ENCODE data around the gene DNM2.

Gene DNM2

DNA sequence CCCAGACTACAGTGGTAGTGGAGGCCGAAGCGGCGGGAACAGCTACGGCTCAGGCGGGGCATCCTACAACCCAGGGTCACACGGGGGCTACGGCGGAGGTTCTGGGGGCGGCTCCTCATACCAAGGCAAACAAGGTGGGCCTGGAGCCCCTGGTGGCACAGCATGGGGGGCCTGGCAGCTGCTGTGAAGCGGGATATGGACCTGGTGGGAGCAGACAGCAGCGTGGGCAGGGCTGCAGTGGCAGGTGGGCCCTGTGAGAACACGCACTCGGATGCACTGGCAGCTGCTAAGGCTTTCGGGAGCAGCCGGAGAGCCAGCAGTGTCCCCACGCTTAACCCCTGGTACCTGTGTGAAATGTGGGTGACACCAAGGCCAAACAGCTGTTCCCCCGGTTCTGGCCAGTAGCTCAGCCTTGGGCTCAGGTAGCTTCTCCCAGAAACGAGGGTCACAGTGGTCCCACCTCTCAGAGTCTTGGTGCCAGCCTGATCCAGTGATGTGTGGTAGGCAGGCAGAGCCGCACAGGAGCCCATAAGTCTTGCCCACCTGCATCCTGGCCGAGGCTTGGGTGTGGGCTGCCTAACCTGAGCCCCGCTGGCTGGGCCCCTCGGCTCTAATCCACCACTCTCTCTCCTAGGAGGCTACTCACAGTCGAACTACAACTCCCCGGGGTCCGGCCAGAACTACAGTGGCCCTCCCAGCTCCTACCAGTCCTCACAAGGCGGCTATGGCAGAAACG lies 29.2 kb upstream of the DNM2 start:
- in situ Hi-C loops (cut with MboI; ENCODE audit: low sequenced_read_pairs): loop anchor here (25.0 kb wide), 1 partner anchor 201 kb away; no protein-coding TSS in a partner anchor

DNA sequence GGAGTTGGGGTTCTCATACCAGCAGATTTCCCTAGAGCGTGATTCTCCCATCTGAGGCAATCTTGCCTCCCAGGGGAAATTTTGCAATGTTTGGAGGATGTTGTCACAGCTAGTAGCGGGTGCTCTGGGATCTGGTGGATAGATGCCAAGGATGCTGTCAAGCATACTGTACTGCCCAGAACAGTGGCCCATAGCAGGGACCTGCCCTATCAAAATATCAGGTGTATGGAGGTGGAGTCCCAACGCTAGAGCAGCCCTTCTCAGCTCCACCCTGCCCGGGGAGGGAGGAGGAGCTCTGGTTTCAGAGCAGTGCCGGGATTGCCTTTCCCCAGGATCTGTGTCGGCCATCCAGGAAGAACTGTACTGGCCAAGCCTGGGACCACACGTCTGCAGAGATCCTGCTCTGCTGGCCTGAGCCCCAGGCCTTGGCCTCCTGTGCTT lies 27.5 kb upstream of the DNM2 start:
- in situ Hi-C loops (cut with MboI; ENCODE audit: low sequenced_read_pairs): loop anchor here (25.0 kb wide), 1 partner anchor 203 kb away; no protein-coding TSS in a partner anchor

DNA sequence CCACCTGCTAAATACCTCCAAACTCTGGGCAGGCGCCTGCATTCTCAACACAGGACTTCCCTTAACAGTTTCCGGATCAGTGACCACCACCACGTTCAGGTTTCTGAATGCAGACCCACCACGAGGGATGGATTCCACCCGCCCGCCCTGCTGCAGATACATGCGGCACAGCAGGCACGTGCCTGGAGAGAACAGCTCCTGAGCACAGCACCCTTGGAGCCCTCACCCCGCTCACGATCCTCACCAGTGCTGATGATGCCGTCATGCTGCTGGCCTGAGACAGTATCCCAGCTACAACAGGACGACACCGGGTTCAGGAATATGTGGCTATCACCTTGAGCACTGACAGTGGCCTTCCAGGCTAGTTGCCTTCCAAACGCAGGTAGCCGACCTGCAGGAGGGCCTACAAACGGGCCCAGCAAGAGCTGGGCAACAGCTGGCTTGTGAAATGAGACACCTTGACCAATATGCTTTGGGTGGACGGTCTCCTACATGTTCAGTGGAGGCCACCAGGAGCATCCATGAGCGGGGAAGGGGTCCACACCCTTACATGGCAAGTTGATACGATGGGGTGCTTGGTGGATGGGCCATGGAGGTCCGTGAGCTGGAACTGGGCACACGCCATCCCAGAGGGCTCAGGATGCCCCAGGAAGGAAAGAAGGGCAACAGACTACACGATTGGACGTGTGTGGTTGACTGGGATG lies 26.5 kb upstream of the DNM2 start:
- in situ Hi-C loops (cut with MboI; ENCODE audit: low sequenced_read_pairs): loop anchor here (25.0 kb wide), 1 partner anchor 204 kb away; no protein-coding TSS in a partner anchor

DNA sequence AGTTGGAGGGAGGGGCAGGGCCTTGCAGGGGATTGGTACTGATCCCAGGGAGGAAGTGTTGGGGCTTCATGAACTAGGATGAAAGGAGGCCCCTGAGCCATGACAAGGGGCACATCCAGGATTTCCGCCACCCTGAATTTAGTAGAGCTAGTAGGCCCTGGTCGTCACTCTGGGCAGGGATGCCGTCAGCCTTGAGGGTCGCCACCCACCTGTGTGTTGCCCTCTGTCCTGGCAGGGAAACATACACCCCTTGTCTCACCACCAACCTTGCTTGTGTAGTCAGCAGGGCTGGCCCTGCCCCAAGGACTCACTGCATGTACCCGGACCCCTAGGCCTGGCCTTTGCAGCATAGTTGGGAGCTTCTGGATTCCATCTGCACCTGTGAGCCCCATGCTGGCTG lies 26.0 kb upstream of the DNM2 start:
- in situ Hi-C loops (cut with MboI; ENCODE audit: low sequenced_read_pairs): loop anchor here (25.0 kb wide), 1 partner anchor 205 kb away; no protein-coding TSS in a partner anchor

DNA sequence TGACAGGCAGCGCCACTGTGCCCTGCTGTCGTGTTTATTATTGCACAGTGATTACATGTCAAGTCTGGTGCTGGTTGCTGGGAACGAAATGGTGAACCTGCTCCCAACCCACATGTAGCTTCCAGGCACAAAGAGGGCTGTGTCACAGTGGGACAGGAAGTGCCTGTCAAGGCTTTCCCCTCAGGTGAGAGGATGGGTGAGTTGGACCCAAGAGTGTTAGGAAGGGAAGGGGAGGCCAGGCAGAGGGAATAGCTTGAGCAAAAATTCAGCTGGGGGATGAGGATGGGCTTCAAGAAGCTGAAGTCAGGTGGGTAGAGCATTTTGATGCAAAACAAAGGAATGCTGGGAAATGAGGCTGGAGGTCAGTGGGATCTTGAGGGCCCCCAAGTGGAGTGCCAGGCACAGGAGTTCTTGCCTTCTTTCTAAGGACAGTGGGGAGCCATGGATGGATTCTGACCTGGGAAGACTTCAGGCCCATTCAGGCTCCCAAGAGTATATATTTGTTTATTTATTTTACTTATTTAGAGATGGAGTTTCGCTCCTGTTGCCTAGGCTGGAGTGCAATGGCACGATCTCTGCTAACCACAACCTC lies 25.1 kb upstream of the DNM2 start:
- in situ Hi-C loops (cut with MboI; ENCODE audit: low sequenced_read_pairs): loop anchor here (25.0 kb wide), 1 partner anchor 205 kb away; no protein-coding TSS in a partner anchor

DNA sequence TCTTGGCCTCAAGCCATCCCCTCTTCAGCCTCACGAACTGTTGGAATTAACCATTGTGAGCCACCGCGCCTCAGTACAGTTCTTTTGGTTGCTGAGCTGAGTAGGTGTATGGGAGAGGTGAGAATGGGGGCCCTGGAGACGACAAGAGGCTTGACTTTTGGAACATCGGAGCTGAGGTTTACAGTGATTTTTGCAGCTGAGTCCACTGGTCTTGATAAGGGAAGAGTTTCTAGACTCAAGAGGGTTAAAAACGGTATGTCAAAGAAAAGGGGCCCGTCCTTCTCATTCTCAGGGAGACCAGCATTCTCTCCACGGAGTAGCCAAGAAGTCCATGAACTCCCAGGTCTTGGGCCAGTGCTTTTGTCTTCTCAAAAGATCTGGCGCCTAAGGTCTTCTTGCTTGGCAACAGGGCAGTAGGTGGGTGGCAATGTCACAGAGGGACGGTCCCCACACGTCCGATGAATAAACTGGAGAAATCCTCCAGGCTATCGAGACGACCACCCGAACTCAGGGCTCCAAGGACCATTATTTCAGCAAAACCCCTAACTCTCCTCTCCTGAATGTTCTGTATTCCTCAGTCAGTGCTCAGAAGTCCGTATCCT lies 23.1 kb upstream of the DNM2 start:
- in situ Hi-C loops (cut with MboI; ENCODE audit: low sequenced_read_pairs): loop anchor here (25.0 kb wide), 1 partner anchor 208 kb away; no protein-coding TSS in a partner anchor

DNA sequence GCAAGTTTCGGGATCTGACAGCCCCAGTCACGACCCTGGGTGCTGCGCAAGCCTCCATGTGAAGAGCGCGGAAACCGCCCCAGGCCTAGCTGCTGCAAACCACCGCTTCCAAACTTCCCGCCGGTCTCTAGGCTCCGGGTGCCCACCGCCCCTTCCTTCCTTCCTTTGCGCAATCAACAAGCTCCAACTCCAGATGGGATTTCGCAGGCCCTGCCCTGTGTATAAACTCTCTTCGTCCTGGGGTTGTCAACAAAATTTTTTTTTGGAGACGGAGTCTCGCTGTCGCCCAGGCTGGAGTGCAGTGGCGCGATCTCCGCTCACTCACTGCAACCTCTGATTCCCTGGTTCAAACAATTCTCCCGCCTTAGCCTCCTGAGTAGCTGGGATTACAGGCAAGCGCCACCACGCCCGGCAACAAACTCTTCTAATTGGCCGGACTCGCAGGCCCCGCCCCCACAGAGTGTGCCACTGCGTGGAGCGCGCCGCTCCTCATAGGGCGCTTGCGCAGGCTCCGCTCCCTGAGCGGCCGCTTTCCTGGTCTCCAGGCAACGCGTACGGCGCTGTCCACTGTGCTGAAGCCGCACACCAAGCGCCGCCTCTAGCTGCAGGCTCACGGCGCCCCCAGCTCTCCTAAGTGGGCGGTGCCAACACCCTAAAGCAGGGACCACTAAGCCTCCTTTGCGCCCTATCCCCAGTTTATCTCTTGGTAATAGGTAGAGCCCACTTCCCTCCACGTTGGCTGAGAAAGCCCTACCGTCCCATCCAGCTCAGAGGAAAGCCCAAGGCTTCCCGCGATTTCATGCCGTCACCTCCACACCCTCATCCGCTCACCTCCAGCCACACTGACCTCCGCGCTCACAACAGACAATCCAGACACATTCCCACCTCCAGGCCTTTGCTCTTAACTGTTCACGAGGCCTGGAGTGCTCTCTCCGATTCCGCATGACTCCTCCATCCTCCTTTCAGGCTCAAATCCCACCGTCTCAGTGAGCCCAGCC lies 22.2 kb upstream of the DNM2 start:
- in situ Hi-C loops (cut with MboI; ENCODE audit: low sequenced_read_pairs): loop anchor here (25.0 kb wide), 1 partner anchor 208 kb away; no protein-coding TSS in a partner anchor

DNA sequence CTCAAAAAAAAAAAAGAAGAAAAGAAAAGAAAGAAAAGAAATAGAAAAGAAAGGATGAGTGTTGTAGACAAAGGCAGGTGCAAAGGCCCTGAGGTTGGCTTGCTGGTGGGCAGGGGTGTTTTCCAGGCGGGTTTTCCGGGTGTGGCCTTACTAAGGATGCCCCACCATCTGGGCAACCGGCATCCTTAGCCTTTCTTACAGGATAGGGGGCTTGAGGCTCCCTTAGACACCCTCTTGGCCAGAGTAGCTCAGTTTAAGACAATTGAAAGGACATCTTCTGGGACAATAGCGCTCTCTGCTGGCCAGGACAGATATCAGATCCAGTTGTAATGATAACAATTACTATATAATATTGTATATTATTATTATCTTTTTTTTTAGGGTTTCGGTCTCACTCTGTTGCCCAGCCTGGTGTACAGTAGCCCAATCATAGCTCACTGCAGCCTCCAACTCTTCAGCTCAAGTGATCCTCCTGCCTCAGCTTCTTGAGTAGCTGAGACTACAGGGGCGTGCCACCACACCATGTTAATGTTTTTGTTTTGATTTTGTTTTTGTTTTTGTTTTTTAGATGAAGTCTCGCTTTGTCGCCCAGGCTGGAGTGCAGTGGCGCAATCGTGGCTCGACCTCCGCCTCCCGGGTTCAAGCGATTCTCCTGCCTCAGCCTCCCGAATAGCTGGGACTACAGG lies 18.1 kb upstream of the DNM2 start:
- in situ Hi-C loops (cut with MboI; ENCODE audit: low sequenced_read_pairs): loop anchor here (25.0 kb wide), 1 partner anchor 212 kb away; no protein-coding TSS in a partner anchor

DNA sequence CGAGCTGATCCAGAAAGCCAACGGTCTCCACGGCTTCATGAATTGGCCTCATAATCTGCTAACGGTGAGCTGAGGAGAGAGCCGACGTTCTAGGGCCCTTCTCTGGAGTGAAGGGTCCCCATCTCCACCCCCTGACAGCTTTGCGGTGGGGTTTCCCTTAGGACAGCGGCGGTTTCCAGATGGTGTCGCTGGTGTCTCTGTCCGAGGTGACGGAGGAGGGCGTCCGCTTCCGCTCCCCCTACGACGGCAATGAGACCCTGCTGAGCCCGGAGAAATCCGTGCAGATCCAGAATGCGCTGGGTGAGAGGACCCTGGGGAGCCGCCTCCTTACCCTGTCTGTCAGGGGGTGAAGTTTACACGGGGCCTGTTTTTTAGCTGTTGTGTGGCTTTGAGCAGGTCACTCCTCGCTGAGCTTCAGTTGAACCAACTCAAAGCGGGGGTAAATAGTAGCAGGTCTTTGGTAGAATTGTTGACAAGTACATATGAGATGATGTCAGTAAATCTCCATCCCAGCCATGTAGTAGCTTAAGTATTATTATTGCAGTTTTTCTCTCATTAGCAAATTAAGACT lies 15.8 kb upstream of the DNM2 start:
- in situ Hi-C loops (cut with MboI; ENCODE audit: low sequenced_read_pairs): no loop called here

DNA sequence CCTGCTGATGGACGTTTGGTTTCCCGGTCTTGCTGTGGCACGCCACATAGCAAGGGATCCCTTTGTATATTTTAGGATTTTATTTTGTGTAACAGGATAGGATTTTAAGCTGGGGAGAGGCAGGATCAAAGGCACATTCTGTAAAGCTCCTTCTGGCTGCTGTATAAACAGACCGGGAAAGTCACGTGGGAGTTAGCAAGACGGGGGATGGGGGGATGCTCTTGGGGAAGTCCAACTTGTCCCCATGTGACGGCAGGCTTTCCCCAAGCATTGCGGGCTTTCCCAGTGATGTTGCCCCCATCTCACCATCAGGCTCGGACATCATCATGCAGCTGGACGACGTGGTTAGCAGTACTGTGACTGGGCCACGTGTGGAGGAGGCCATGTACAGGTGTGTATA lies 10.9 kb upstream of the DNM2 start:
- in situ Hi-C loops (cut with MboI; ENCODE audit: low sequenced_read_pairs): no loop called here

DNA sequence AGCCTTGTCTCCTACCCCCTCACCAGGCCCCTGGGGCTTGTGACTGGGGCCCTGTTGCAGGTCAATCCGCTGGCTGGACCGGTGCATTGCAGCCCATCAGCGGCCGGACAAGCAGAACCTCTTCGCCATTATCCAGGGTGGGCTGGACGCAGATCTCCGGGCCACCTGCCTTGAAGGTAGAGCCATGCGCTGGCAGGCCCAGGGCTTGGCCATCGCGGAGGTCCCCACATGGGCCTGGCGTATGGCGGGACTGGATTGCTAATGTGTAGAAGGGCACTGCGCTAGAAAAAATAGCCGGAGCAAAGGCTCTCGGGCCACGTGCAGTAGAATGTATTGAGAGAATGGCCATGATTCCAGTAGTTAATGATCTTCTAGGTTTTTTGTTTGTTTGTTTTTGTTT lies 10.4 kb upstream of the DNM2 start:
- in situ Hi-C loops (cut with MboI; ENCODE audit: low sequenced_read_pairs): no loop called here

DNA sequence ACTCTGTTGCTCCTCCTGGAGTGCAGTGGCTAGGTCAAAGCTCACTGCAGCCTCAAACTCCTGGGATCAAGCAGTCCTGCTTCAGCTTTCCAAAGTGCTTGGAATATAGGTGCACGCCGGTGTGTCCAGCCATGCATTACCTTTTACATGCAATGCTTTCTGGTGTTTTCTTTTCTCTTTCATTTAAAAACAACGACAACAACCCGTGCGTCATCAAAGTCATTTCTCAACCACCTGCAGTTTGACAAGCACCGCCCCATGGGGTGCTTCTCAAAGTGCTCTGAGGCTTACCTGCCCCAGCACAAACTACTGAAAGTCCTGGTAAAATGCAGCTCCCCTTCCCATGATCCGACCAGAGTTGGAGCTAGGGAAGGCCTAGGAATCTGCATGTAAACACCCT lies 9.6 kb upstream of the DNM2 start:
- in situ Hi-C loops (cut with MboI; ENCODE audit: low sequenced_read_pairs): no loop called here

DNA sequence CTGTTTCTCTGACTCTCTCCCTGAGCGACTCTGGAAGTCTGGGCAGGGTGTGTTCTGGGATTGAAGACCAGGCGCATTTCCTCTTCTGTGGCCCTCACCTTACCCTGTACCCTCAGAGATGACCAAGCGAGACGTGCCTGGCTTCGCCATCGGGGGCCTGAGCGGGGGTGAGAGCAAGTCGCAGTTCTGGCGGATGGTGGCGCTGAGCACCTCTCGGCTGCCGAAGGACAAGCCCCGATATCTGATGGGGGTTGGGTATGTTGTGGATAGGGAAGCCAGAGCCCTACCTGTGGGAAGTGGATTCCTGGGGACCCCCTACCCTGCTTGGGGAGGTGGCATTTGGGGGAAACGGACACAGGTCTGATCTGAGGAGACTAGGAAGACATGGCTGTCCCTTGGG lies 5.8 kb upstream of the DNM2 start:
- in situ Hi-C loops (cut with MboI; ENCODE audit: low sequenced_read_pairs): no loop called here

DNA sequence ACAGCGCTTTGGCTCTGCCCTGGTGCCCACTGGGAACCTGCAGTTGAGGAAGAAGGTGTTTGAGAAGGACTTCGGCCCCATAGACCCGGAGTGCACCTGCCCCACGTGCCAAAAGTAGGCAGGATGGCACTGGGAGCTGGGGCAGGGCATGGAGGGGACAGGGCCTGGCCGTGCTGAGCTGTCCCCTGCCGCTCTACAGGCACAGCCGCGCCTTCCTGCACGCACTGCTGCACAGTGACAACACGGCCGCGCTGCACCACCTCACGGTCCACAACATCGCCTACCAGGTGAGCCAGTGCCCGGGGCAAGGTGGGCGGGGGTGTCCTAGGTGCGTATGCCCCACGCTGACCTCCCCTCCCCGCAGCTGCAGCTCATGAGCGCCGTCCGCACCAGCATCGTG lies 5.1 kb upstream of the DNM2 start:
- in situ Hi-C loops (cut with MboI; ENCODE audit: low sequenced_read_pairs): no loop called here

DNA sequence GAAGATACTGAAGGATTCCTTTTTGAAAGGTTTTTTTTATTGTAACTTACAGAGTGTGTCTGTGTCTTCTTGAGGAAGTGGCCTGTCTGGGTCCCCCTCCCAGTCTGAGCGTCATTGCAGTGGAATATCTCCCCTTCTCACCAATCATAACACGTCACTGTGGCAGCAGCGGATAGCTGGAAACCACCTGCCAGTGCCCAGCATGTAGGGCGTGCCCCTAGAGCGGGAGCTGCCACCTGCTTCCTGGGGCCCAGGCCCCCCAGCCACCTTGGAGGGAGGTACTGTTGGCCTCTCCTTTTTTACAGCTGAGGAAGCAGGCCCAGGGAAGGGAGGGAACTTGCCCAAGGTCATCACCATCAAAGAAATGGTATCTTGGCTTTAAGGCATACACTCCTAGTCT lies 4.6 kb upstream of the DNM2 start:
- in situ Hi-C loops (cut with MboI; ENCODE audit: low sequenced_read_pairs): no loop called here

DNA sequence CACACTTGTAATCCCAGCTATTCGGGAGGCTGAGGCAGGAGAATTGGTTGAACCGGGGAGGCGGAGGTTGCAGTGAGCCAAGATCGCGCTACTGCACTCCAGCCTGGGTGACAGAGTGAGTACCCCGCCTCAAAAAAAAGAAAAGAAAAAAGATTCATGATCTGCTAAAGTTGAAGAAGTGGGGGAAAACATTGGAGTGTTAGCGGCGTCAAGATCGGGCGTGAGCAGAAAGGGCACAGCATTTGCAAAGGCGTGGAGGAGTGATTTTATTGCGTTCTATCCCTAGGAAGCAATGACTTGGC lies 874 bp upstream of the DNM2 start:
- in situ Hi-C loops (cut with MboI; ENCODE audit: low sequenced_read_pairs): no loop called here

DNA sequence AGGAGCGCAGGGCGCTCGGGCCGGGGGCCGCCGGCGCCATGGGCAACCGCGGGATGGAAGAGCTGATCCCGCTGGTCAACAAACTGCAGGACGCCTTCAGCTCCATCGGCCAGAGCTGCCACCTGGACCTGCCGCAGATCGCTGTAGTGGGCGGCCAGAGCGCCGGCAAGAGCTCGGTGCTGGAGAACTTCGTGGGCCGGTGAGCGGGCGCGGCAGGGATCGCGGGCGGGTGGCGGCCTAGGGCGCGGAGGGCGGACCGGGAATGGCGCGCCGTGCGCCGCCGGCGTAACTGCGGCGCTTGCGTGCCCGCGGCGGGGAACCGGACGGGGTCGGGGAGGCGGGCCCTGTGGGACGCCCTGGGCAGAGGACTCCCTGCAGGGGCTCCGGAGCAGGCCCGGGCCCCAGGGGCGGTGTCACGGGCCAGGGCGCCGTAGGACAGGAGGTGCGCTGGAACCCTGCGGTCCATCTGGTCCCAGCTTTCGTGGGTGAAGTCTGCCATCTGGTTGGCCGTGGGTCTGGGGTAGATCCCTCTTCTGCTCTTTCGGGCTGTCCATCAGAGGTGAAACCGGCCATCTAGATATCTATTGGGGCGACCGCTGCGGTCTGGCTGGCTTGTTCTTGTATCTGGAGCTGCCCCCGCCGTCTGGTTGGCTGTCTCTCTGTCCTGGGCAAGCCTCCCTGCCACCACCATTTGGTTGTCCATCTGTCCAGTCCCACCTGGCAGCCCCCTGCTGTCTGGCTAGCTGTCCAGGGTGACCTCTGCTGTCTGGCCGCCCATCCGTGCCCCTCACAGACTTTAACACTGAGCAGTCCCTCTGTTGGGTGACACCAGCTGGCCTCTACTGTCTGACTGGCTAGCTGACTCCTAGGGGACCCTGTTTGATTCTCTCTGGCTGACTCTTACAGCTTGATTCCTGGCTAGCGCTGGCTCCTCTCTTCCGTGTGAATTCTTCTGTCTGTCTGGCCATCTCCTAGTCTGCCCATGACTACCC lies 622 bp downstream of the DNM2 start:
- in situ Hi-C loops (cut with MboI; ENCODE audit: low sequenced_read_pairs): no loop called here

DNA sequence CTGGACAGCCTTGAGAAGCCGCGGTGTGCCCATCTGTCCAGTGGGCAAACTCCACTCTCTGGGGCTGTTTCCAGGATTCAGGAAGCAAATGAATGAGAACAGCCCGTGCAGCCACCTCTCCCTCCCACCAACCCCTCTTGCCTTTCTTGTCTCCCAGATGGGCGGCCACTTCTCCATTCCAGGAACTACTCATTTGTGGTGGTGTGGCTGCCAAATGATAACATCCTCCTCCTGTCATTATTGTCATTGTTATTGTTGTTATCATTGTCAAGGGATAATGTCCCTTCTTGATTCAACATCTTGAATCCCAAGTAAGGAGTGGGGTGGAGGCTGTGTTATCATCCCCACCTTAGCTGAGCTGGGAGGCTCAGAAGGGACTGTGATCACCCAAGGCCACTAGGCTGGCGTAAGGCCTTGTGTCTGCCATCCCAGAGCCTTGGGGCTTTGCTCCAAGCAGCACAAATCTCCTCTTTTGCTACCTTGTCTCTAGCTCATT lies 1.6 kb downstream of the DNM2 start:
- in situ Hi-C loops (cut with MboI; ENCODE audit: low sequenced_read_pairs): no loop called here

Data from HL-60/S4 treated with retinoic acid at 250 ng/mL for 4 days and 3 days (cell line).